Measurements from ENCODE around the gene DNAH7. TPM values are rescaled to one million over a fixed set of nuclear protein-coding genes. Genes with fewer than 3 reads are reported as not detected.

The DNAH7 gene
- total and polyA plus RNA-seq, 9 of the 15 experiments (the other 6 are each of a cell fraction or from before 2014, with no cell fraction given): 0.03 to 0.42 (median 0.18) TPM

DNA sequence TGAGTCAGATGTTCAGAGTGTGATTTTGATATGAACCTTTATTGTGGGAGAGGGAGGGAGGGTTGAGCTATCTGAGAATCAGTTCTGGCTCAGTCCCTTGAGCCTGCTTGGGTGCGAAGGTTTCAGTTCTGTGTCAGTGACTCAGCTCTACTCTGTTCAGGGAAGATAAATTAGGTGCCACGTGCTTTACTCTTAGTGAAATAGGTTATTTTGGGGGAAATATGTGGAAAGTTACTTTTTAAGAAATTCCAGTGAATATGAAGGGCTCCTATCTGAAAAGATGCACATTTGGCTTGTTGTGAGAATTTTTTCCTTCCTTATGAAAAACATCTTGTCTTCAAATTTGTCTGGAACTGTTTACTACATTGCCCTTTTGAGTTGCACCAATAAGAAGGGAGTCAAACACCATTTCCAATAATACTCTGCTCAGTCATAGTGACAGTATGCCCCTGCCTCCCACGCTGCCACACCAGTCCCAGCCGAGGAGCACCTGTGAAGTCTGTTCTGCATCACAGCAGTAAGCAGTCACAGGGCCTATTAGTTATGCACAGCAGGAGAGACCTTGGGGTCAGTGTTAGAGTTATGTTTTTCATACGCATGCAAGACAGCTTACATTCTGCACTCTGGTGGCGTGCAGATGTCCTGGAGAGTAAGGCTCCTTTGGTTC is 32.8 kb upstream of the DNAH7 start (continued):
- TF ChIP-seq, protein P1, sequence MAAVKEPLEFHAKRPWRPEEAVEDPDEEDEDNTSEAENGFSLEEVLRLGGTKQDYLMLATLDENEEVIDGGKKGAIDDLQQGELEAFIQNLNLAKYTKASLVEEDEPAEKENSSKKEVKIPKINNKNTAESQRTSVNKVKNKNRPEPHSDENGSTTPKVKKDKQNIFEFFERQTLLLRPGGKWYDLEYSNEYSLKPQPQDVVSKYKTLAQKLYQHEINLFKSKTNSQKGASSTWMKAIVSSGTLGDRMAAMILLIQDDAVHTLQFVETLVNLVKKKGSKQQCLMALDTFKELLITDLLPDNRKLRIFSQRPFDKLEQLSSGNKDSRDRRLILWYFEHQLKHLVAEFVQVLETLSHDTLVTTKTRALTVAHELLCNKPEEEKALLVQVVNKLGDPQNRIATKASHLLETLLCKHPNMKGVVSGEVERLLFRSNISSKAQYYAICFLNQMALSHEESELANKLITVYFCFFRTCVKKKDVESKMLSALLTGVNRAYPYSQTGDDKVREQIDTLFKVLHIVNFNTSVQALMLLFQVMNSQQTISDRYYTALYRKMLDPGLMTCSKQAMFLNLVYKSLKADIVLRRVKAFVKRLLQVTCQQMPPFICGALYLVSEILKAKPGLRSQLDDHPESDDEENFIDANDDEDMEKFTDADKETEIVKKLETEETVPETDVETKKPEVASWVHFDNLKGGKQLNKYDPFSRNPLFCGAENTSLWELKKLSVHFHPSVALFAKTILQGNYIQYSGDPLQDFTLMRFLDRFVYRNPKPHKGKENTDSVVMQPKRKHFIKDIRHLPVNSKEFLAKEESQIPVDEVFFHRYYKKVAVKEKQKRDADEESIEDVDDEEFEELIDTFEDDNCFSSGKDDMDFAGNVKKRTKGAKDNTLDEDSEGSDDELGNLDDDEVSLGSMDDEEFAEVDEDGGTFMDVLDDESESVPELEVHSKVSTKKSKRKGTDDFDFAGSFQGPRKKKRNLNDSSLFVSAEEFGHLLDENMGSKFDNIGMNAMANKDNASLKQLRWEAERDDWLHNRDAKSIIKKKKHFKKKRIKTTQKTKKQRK (IDR thresholded peaks at IDR 0.05; ENCODE audit: borderline replicate concordance, low read depth, low read length): no peak
- TF ChIP-seq, protein P2, sequence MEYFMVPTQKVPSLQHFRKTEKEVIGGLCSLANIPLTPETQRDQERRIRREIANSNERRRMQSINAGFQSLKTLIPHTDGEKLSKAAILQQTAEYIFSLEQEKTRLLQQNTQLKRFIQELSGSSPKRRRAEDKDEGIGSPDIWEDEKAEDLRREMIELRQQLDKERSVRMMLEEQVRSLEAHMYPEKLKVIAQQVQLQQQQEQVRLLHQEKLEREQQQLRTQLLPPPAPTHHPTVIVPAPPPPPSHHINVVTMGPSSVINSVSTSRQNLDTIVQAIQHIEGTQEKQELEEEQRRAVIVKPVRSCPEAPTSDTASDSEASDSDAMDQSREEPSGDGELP (CRISPR knock-in tag; IDR thresholded peaks at IDR 0.05; ENCODE audit: borderline replicate concordance): no peak
- TF ChIP-seq JUNB (CRISPR knock-in tag; conservative IDR thresholded peaks at IDR 0.05) (no peak), ZNF764 (CRISPR knock-in tag; IDR thresholded peaks at IDR 0.05; ENCODE audit: low read depth) (no peak), THRAP3 (IDR thresholded peaks at IDR 0.05; ENCODE audit: borderline replicate concordance) (no peak), ZNF140 (CRISPR knock-in tag; IDR thresholded peaks at IDR 0.05) (no peak), ZNF644 (tag; IDR thresholded peaks at IDR 0.05; ENCODE audit: low read depth) (no peak), ZKSCAN3 (CRISPR knock-in tag; IDR thresholded peaks at IDR 0.05) (no peak), KLF1 (tag; IDR thresholded peaks at IDR 0.05) (no peak), ZNF146 (CRISPR knock-in tag; IDR thresholded peaks at IDR 0.05; ENCODE audit: unreplicated experiment) (no peak), ZNF239 (CRISPR knock-in tag; IDR thresholded peaks at IDR 0.05) (no peak), ZNF507 (tag; conservative IDR thresholded peaks at IDR 0.05) (no peak), KDM2B (CRISPR knock-in tag; IDR thresholded peaks at IDR 0.05) (no peak), SAFB (IDR thresholded peaks at IDR 0.05; ENCODE audit: borderline replicate concordance, low read depth, low read length) (no peak)
- TF ChIP-seq, protein P3, sequence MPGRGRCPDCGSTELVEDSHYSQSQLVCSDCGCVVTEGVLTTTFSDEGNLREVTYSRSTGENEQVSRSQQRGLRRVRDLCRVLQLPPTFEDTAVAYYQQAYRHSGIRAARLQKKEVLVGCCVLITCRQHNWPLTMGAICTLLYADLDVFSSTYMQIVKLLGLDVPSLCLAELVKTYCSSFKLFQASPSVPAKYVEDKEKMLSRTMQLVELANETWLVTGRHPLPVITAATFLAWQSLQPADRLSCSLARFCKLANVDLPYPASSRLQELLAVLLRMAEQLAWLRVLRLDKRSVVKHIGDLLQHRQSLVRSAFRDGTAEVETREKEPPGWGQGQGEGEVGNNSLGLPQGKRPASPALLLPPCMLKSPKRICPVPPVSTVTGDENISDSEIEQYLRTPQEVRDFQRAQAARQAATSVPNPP (IDR thresholded peaks at IDR 0.05; ENCODE audit: borderline replicate concordance, insufficient read depth, insufficient read length): no peak
- TF ChIP-seq, protein P4, sequence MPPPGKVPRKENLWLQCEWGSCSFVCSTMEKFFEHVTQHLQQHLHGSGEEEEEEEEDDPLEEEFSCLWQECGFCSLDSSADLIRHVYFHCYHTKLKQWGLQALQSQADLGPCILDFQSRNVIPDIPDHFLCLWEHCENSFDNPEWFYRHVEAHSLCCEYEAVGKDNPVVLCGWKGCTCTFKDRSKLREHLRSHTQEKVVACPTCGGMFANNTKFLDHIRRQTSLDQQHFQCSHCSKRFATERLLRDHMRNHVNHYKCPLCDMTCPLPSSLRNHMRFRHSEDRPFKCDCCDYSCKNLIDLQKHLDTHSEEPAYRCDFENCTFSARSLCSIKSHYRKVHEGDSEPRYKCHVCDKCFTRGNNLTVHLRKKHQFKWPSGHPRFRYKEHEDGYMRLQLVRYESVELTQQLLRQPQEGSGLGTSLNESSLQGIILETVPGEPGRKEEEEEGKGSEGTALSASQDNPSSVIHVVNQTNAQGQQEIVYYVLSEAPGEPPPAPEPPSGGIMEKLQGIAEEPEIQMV (tag; conservative IDR thresholded peaks at IDR 0.05; ENCODE audit: low read depth): no peak
- TF ChIP-seq, protein P5, sequence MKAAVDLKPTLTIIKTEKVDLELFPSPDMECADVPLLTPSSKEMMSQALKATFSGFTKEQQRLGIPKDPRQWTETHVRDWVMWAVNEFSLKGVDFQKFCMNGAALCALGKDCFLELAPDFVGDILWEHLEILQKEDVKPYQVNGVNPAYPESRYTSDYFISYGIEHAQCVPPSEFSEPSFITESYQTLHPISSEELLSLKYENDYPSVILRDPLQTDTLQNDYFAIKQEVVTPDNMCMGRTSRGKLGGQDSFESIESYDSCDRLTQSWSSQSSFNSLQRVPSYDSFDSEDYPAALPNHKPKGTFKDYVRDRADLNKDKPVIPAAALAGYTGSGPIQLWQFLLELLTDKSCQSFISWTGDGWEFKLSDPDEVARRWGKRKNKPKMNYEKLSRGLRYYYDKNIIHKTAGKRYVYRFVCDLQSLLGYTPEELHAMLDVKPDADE (conservative IDR thresholded peaks at IDR 0.05; ENCODE audit: control insufficient read depth, low read depth, low read length): no peak
- TF ChIP-seq, protein P6, sequence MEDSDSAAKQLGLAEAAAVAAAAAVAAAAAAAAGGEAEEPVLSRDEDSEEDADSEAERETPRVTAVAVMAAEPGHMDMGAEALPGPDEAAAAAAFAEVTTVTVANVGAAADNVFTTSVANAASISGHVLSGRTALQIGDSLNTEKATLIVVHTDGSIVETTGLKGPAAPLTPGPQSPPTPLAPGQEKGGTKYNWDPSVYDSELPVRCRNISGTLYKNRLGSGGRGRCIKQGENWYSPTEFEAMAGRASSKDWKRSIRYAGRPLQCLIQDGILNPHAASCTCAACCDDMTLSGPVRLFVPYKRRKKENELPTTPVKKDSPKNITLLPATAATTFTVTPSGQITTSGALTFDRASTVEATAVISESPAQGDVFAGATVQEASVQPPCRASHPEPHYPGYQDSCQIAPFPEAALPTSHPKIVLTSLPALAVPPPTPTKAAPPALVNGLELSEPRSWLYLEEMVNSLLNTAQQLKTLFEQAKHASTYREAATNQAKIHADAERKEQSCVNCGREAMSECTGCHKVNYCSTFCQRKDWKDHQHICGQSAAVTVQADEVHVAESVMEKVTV (CRISPR knock-in tag; IDR thresholded peaks at IDR 0.05): no peak

Data from K562 (cell line).